SK-N-SH treated with all-trans-retinoic acid at 6 μM for 48 hours (cell line): ENCODE data around the gene KLHL29.

Experiments used
- ATAC-seq: fragments of 200-7000 bp; cut with Tn5 transposase; 3 replicates; pipeline ENCODE4 v1.9.1; 2020; ENCODE audit warnings: mild to moderate bottlenecking, moderate library complexity
- ARNTL ChIP-seq: fragments of 450-650 bp; formaldehyde crosslinking; IDR thresholded peaks from 2 replicates; pipeline ENCODE4 v1.5.0; 2020; ENCODE audit warnings: low read depth, mild to moderate bottlenecking, moderate library complexity, borderline replicate concordance
- BACH2 ChIP-seq: fragments of 250-450 bp; sonication (Bioruptor Pico); IDR thresholded peaks from 2 replicates; pipeline ENCODE4 v1.9.0; 2021; ENCODE audit warnings: mild to moderate bottlenecking, borderline replicate concordance
- CREB5 ChIP-seq: fragments of 250-450 bp; sonication (Bioruptor Pico); IDR thresholded peaks from 2 replicates; pipeline ENCODE4 v1.5.1; 2020; ENCODE audit warnings: low read depth, mild to moderate bottlenecking, moderate library complexity
- CSDC2 ChIP-seq: fragments of 250-450 bp; sonication (Bioruptor Pico); IDR thresholded peaks from 2 replicates; pipeline ENCODE4 v1.5.0; 2020; ENCODE audit warnings: mild to moderate bottlenecking, moderate library complexity
- ESRRG ChIP-seq: fragments of 250-450 bp; sonication (Bioruptor Pico); IDR thresholded peaks from 2 replicates; pipeline ENCODE4 v1.6.1; 2021; ENCODE audit warnings: mild to moderate bottlenecking
- GLIS3 ChIP-seq: fragments of 250-450 bp; sonication (Bioruptor Pico); IDR thresholded peaks from 2 replicates; pipeline ENCODE4 v1.5.0; 2020; ENCODE audit warnings: mild to moderate bottlenecking, moderate library complexity
- ISL1 ChIP-seq: fragments of 250-450 bp; sonication (Bioruptor Pico); IDR thresholded peaks from 2 replicates; pipeline ENCODE4 v2.1.2; 2022; ENCODE audit warnings: mild to moderate bottlenecking, moderate library complexity
- OSR1 ChIP-seq: fragments of 250-450 bp; sonication (Bioruptor Pico); IDR thresholded peaks from 2 replicates; pipeline ENCODE4 v1.8.0; 2022; ENCODE audit warnings: moderate library complexity, mild to moderate bottlenecking, inconsistent platforms
- PATZ1 ChIP-seq: fragments of 250-450 bp; sonication (Bioruptor Pico); IDR thresholded peaks from 2 replicates; pipeline ENCODE4 v1.8.0; 2020; ENCODE audit warnings: mild to moderate bottlenecking, moderate library complexity, borderline replicate concordance
- PPARA ChIP-seq: fragments of 250-450 bp; sonication (Bioruptor Pico); IDR thresholded peaks from 2 replicates; pipeline ENCODE4 v1.5.0; 2020; ENCODE audit warnings: mild to moderate bottlenecking, borderline replicate concordance
- RARB ChIP-seq: fragments of 250-450 bp; sonication (Bioruptor Pico); IDR thresholded peaks from 2 replicates; pipeline ENCODE4 v1.8.0; 2021; ENCODE audit warnings: mild to moderate bottlenecking, moderate library complexity
- SNAI2 ChIP-seq: fragments of 250-450 bp; sonication (Bioruptor Pico); IDR thresholded peaks from 2 replicates; pipeline ENCODE4 v1.5.0; 2020; ENCODE audit warnings: mild to moderate bottlenecking, moderate library complexity
- TCF4 ChIP-seq: fragments of 250-450 bp; sonication (Bioruptor Pico); IDR thresholded peaks from 2 replicates; pipeline ENCODE4 v1.8.0; 2021; ENCODE audit warnings: mild to moderate bottlenecking, moderate library complexity, borderline replicate concordance
- TOX ChIP-seq: fragments of 250-450 bp; sonication (Bioruptor Pico); IDR thresholded peaks from 2 replicates; pipeline ENCODE4 v1.8.0; 2021; ENCODE audit warnings: mild to moderate bottlenecking, moderate library complexity, borderline replicate concordance
- TSHZ2 ChIP-seq: fragments of 250-450 bp; sonication (Bioruptor Pico); IDR thresholded peaks from 2 replicates; pipeline ENCODE4 v1.5.0; 2020; ENCODE audit warnings: mild to moderate bottlenecking, moderate library complexity
- ZC3H10 ChIP-seq: fragments of 250-450 bp; sonication (Bioruptor Pico); IDR thresholded peaks from 2 replicates; pipeline ENCODE4 v1.5.1; 2021; ENCODE audit warnings: mild to moderate bottlenecking, moderate library complexity
- ZFP3 ChIP-seq: fragments of 250-450 bp; sonication (Bioruptor Pico); IDR thresholded peaks from 2 replicates; pipeline ENCODE4 v1.5.0; 2020; ENCODE audit warnings: mild to moderate bottlenecking, moderate library complexity
- ZFP30 ChIP-seq: fragments of 450-650 bp; formaldehyde crosslinking; IDR thresholded peaks from 2 replicates; pipeline ENCODE4 v1.5.0; 2022; ENCODE audit warnings: mild to moderate bottlenecking, moderate library complexity
- ZNF565 ChIP-seq: fragments of 450-650 bp; formaldehyde crosslinking; conservative IDR thresholded peaks from 2 replicates; pipeline ENCODE4 v1.5.0; 2020; ENCODE audit warnings: low read depth, mild to moderate bottlenecking, moderate library complexity
- ZNF70 ChIP-seq: fragments of 450-650 bp; formaldehyde crosslinking; IDR thresholded peaks from 2 replicates; pipeline ENCODE4 v1.5.0; 2020; ENCODE audit warnings: mild to moderate bottlenecking, moderate library complexity
- ZNF8 ChIP-seq: fragments of 450-650 bp; formaldehyde crosslinking; IDR thresholded peaks from 2 replicates; pipeline ENCODE4 v1.5.0; 2020; ENCODE audit warnings: mild to moderate bottlenecking, moderate library complexity
- TF ChIP-seq, protein P1 (sequence below): fragments of 250-450 bp; sonication (Bioruptor Pico); IDR thresholded peaks from 2 replicates; pipeline ENCODE4 v1.8.0; 2021; ENCODE audit warnings: low read depth, mild to moderate bottlenecking, moderate library complexity, borderline replicate concordance
- TF ChIP-seq, protein P2 (sequence below): fragments of 250-450 bp; sonication (Bioruptor Pico); IDR thresholded peaks from 2 replicates; pipeline ENCODE4 v1.5.1; 2021; ENCODE audit warnings: mild to moderate bottlenecking, moderate library complexity

KLHL29 gene

GRCh38 chr2:23384551-23385343 is at the start of gene KLHL29:
Gene KLHL29, plus strand, starts transcription at chr2:23385179. Its CDS starts 177,018 bp downstream, at chr2:23562197.
- ATAC-seq = peak; percentile 45
- TF ChIP-seq BACH2 (CRISPR knock-in tag) (no peak), GLIS3 (no peak), TCF4 (CRISPR knock-in tag) (no peak), CREB5 (CRISPR knock-in tag) (no peak), ARNTL (no peak), ZC3H10 (CRISPR knock-in tag) (no peak), TSHZ2 (no peak; the same call in 1 of the 2 replicates), PPARA (CRISPR knock-in tag) (no peak), ZFP3 (CRISPR knock-in tag) (no peak), OSR1 (CRISPR knock-in tag) (no peak), ZFP30 (no peak), ZNF565 (CRISPR knock-in tag) (no peak), CSDC2 (CRISPR knock-in tag) (no peak; the same call in 1 of the 2 replicates)
- TF ChIP-seq, protein P1, sequence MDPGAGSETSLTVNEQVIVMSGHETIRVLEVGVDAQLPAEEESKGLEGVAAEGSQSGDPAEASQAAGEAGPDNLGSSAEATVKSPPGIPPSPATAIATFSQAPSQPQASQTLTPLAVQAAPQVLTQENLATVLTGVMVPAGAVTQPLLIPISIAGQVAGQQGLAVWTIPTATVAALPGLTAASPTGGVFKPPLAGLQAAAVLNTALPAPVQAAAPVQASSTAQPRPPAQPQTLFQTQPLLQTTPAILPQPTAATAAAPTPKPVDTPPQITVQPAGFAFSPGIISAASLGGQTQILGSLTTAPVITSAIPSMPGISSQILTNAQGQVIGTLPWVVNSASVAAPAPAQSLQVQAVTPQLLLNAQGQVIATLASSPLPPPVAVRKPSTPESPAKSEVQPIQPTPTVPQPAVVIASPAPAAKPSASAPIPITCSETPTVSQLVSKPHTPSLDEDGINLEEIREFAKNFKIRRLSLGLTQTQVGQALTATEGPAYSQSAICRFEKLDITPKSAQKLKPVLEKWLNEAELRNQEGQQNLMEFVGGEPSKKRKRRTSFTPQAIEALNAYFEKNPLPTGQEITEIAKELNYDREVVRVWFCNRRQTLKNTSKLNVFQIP = no peak
- TF ChIP-seq, protein P2, sequence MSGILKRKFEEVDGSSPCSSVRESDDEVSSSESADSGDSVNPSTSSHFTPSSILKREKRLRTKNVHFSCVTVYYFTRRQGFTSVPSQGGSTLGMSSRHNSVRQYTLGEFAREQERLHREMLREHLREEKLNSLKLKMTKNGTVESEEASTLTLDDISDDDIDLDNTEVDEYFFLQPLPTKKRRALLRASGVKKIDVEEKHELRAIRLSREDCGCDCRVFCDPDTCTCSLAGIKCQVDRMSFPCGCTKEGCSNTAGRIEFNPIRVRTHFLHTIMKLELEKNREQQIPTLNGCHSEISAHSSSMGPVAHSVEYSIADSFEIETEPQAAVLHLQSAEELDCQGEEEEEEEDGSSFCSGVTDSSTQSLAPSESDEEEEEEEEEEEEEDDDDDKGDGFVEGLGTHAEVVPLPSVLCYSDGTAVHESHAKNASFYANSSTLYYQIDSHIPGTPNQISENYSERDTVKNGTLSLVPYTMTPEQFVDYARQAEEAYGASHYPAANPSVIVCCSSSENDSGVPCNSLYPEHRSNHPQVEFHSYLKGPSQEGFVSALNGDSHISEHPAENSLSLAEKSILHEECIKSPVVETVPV (CRISPR knock-in tag) = no peak
- TF ChIP-seq, all 23 proteins: peak for 0

GRCh38 chr2:23335550-23335949 is 49.4 kb upstream of the KLHL29 start:
- TF ChIP-seq ZC3H10 (CRISPR knock-in tag) (no peak), SNAI2 (CRISPR knock-in tag) (no peak), ZFP3 (CRISPR knock-in tag) (no peak), ZNF8 (CRISPR knock-in tag) (no peak), CREB5 (CRISPR knock-in tag) (no peak), PPARA (CRISPR knock-in tag) (no peak), BACH2 (CRISPR knock-in tag) (no peak), TCF4 (CRISPR knock-in tag) (no peak)
- ATAC-seq = no peak

- ATAC-seq = no peak
- TF ChIP-seq ESRRG (CRISPR knock-in tag) = no peak
- no peak for TF ChIP-seq ZNF70 (CRISPR knock-in tag)
- TF ChIP-seq CSDC2 (CRISPR knock-in tag) = no peak
- TF ChIP-seq, protein P2 (CRISPR knock-in tag) = no peak
- TF ChIP-seq BACH2 (CRISPR knock-in tag) = no peak
- no peak for TF ChIP-seq ZFP30
- TF ChIP-seq SNAI2 (CRISPR knock-in tag) = no peak
- TF ChIP-seq TOX = no peak
- TF ChIP-seq ISL1 (CRISPR knock-in tag) = no peak
- no peak for TF ChIP-seq TCF4 (CRISPR knock-in tag)
- TF ChIP-seq CREB5 (CRISPR knock-in tag) = no peak
- TF ChIP-seq ZFP3 (CRISPR knock-in tag) = no peak
- TF ChIP-seq ZC3H10 (CRISPR knock-in tag) = no peak
- TF ChIP-seq RARB (CRISPR knock-in tag) = no peak
- TF ChIP-seq ZNF565 (CRISPR knock-in tag) = no peak
- no peak for TF ChIP-seq PATZ1
These were observed 42.9 kb upstream of the KLHL29 start for GRCh38 chr2:23342075-23342474.
